Cardiac fibroblast (primary cell): Measurements from ENCODE around the gene LRRC41.
"Not testable (repeated sequence)": the region's sequence is repeated elsewhere in the genome, so short reads cannot be mapped to it uniquely, and the experiment has no call there.

Experiments
- DNase-seq, 2 donors: peaks; one replicate each; pipeline versions ENCODE4 v3.0.0 to v3.0.0-alpha.2; 2010; ENCODE audit warnings: low read depth in 2 of 2
- H3K4me3 ChIP-seq, 2 donors: replicated peaks in 1 of 2; 1 replicate in 1 of 2; 2 replicates in 1 of 2; pipeline ENCODE4 v1.5.1; 2011; ENCODE audit warnings: low read depth in 2 of 2, low read length in 2 of 2, mild to moderate bottlenecking in 2 of 2, moderate library complexity in 1 of 2
- CTCF ChIP-seq: IDR thresholded peaks from one replicate; pipeline ENCODE4 v1.5.1; 2011; ENCODE audit warnings: low read depth, mild to moderate bottlenecking, low read length, inconsistent platforms

The LRRC41 gene

GRCh38 chr1:46247436-46248121 lies 55.8 kb downstream of the LRRC41 start, which contains the start of gene RAD54L:
RAD54L (plus strand) TSS chr1:46247763; CDS start chr1:46248406, 643 bp downstream.
- no peak for TF ChIP-seq CTCF
- peak; percentile 99 for DNase-seq
- peak within 1 kb of the TSS; percentile 72 to 78 for H3K4me3 ChIP-seq

GRCh38 chr1:46246548-46247435 lies 56.6 kb downstream of the LRRC41 start:
- no peak for TF ChIP-seq CTCF
- peak overlapping the region; percentile 72 to 78 for H3K4me3 ChIP-seq
- peak; percentile 49 to 55 for DNase-seq

GRCh38 chr1:46246136-46246535 lies 57.3 kb downstream of the LRRC41 start:
- H3K4me3 ChIP-seq, DNase-seq: not testable (repeated sequence)

- TF ChIP-seq CTCF = peak; percentile 38
- peak; percentile 49 to 56 for DNase-seq
- H3K4me3 ChIP-seq = no peak overlapping the region
These were observed 58.6 kb downstream of the LRRC41 start for GRCh38 chr1:46244656-46245371.

GRCh38 chr1:46243831-46244230 lies 59.6 kb downstream of the LRRC41 start:
- DNase-seq, H3K4me3 ChIP-seq: not testable (repeated sequence)

GRCh38 chr1:46242918-46243317 lies 60.5 kb downstream of the LRRC41 start:
- no peak overlapping the region for H3K4me3 ChIP-seq
- TF ChIP-seq CTCF = no peak
- DNase-seq = no peak

- not testable (repeated sequence) for H3K4me3 ChIP-seq, DNase-seq
These were observed 61.7 kb downstream of the LRRC41 start for GRCh38 chr1:46241733-46242132.

- DNase-seq = peak; percentile 24 to 93
- H3K4me3 ChIP-seq = not testable (repeated sequence)
These were observed 64.6 kb downstream of the LRRC41 start for GRCh38 chr1:46238865-46239264.
